Measurements from ENCODE around the gene MRPL46. TPM values are rescaled to one million over a fixed set of nuclear protein-coding genes. Genes with fewer than 3 reads are reported as not detected.
"Not testable (repeated sequence)": the region's sequence is repeated elsewhere in the genome, so short reads cannot be mapped to it uniquely, and the experiment has no call there.

Gene MRPL46
- polyA plus RNA-seq, 4 donors: 29.9 to 61.7 (median 45.0) TPM

DNA sequence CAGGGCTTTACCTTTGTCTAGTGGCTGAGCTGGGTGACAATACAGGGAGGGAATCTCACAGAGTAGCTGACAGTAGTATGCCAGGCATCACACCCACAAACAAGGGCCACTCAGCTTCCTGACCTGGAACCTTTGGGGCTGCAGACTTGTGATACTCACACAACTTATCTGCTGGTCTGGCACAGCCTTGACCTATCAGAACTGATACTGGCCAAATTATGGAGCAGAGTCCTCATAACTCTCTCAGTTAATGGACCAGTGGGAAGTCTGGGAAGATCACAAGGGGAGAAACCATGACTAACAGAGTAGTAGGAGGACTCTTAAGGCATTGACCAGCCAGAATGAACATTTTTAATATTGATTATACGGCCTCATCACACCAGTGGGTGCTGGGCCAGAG lies 19.4 kb downstream of the MRPL46 start:
- no peaks in the 10 kb centered on the region for H3K4me1 ChIP-seq (ENCODE audit: control insufficient read depth in 3 of 3, insufficient read depth in 2 of 3, low read depth in 1 of 3, low read length in 2 of 3)
- H3K36me3 ChIP-seq (ENCODE audit: control insufficient read depth in 3 of 3, insufficient read depth in 2 of 3, low read depth in 1 of 3, low read length in 3 of 3): no peaks in the 10 kb centered on the region
- FAIRE-seq: no peak
- no peak overlapping the region for H3K4me3 ChIP-seq (ENCODE audit: low read depth in 1 of 3, low read length in 3 of 3)
- no peak for DNase-seq
- H3K27ac ChIP-seq (ENCODE audit: low read depth in 1 of 3, low read length in 2 of 3): no peak overlapping the region
- peaks cover 0 to 4% (median 0%) of the 10 kb centered on the region in 3 donors for H3K27me3 ChIP-seq (ENCODE audit: control insufficient read depth in 3 of 3, insufficient read depth in 3 of 3, low read length in 3 of 3)
- 70 to 83% (median 71%) methylated on average over 1 of the region's 1 CpG for WGBS, 3 donors
- peaks cover 2 to 4% of the 10 kb centered on the region in 2 donors for H3K9me3 ChIP-seq (ENCODE audit: control insufficient read depth in 2 of 2, insufficient read depth in 1 of 2, low read depth in 1 of 2, low read length in 1 of 2)

DNA sequence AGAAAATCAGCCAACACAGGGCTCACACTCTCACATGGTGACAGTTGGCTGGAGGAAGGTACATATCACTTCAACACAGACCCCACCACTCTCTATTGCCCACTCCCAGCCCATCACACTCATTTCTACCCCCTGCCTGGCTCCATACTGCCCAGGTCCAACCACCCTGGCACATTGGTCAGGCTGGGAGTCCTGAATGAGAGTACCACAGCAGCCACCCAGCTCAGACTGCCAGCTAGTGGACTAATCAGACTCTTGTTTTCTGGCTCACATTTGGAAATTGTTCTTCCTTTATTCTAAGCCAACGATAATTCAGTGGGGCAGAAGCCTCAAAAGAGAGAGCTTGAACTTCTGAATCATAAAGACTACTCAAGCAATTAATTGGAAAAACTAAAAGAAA lies 20.0 kb downstream of the MRPL46 start:
- WGBS, 3 donors: 40 to 63% (median 63%) methylated on average over 1 of the region's 1 CpG
- Histone ChIP-seq H3K4me1 (ENCODE audit: control insufficient read depth in 3 of 3, insufficient read depth in 2 of 3, low read depth in 1 of 3, low read length in 2 of 3) (no peaks in the 10 kb centered on the region), H3K27ac (ENCODE audit: low read depth in 1 of 3, low read length in 2 of 3) (no peak overlapping the region), H3K27me3 (ENCODE audit: control insufficient read depth in 3 of 3, insufficient read depth in 3 of 3, low read length in 3 of 3) (peaks cover 0 to 4% (median 0%) of the 10 kb centered on the region in 3 donors), H3K9me3 (ENCODE audit: control insufficient read depth in 2 of 2, insufficient read depth in 1 of 2, low read depth in 1 of 2, low read length in 1 of 2) (peaks cover 2 to 4% of the 10 kb centered on the region in 2 donors), H3K36me3 (ENCODE audit: control insufficient read depth in 3 of 3, insufficient read depth in 2 of 3, low read depth in 1 of 3, low read length in 3 of 3) (no peaks in the 10 kb centered on the region), H3K4me3 (ENCODE audit: low read depth in 1 of 3, low read length in 3 of 3) (no peak overlapping the region)
- DNase-seq (no peak), FAIRE-seq (no peak)

DNA sequence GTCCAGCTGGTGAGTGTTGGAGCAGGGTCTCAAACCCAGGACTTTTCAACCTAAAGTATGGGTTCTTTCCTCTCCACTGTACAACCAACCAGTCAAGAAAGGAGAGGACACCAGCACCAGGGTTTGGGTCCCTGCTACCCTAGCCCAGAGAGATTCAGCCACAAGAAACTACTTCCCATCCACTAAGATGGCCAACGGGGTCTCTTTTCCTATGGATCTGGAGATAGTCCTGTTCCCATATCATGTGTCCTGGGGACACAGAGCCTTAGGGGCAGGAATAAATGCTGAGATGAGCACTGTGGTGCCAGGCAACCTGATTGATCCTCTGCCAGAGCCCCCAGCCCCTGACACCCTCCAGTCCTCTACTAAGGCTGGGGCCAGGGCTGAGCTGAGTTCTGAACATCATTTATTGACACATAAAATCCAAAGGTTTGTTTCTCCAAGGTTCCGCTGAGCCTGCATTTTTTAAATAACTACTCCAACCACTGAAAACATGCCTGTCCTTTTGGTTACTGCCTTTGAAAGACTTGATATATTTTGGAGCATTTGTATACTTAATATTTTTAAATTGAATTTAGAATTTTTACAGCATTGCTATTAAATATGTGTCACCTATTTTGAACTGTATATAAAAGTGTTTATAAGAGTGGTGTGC lies 26.0 kb downstream of the MRPL46 start:
- Histone ChIP-seq H3K27me3 (ENCODE audit: control insufficient read depth in 3 of 3, insufficient read depth in 3 of 3, low read length in 3 of 3) (peaks cover 0 to 9% (median 0%) of the 10 kb centered on the region in 3 donors), H3K9me3 (ENCODE audit: control insufficient read depth in 2 of 2, insufficient read depth in 1 of 2, low read depth in 1 of 2, low read length in 1 of 2) (peaks cover 2 to 4% of the 10 kb centered on the region in 2 donors), H3K4me3 (ENCODE audit: low read depth in 1 of 3, low read length in 3 of 3) (no peak overlapping the region), H3K36me3 (ENCODE audit: control insufficient read depth in 3 of 3, insufficient read depth in 2 of 3, low read depth in 1 of 3, low read length in 3 of 3) (no peaks in the 10 kb centered on the region), H3K4me1 (ENCODE audit: control insufficient read depth in 3 of 3, insufficient read depth in 2 of 3, low read depth in 1 of 3, low read length in 2 of 3) (no peaks in the 10 kb centered on the region), H3K27ac (ENCODE audit: low read depth in 1 of 3, low read length in 2 of 3) (no peak overlapping the region)
- DNase-seq: no peak
- no peak for FAIRE-seq
- WGBS, 3 donors: 72 to 80% (median 72%) methylated on average over 2 of the region's 2 CpGs

DNA sequence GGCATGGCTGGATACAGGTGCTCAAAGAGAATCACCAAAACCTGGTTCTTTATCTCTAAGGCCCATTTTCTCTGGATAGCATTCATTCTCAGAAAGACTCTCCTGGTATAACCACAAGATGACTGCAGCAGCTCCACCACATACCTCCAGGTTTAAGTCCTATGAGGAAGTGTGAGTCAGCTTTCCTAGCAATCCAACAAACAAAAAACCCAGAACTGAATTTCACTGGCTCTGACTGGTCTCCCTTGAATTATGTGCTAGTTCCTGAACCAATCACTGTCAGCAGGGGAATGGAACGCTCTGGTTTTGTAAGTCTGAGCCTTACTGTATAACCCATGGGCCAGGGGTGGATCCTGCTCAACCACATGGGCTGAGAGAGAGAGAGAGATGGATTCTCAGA lies 27.2 kb downstream of the MRPL46 start:
- DNase-seq: no peak
- no peaks in the 10 kb centered on the region for H3K4me1 ChIP-seq (ENCODE audit: control insufficient read depth in 3 of 3, insufficient read depth in 2 of 3, low read depth in 1 of 3, low read length in 2 of 3)
- FAIRE-seq: no peak
- peaks cover 2 to 4% of the 10 kb centered on the region in 2 donors for H3K9me3 ChIP-seq (ENCODE audit: control insufficient read depth in 2 of 2, insufficient read depth in 1 of 2, low read depth in 1 of 2, low read length in 1 of 2)
- H3K27me3 ChIP-seq (ENCODE audit: control insufficient read depth in 3 of 3, insufficient read depth in 3 of 3, low read length in 3 of 3): peaks cover 0 to 9% (median 0%) of the 10 kb centered on the region in 3 donors
- H3K27ac ChIP-seq (ENCODE audit: low read depth in 1 of 3, low read length in 2 of 3): no peak overlapping the region
- H3K4me3 ChIP-seq (ENCODE audit: low read depth in 1 of 3, low read length in 3 of 3): no peak overlapping the region
- WGBS, 3 donors: 63 to 89% (median 75%) methylated on average over 1 of the region's 1 CpG
- no peaks in the 10 kb centered on the region for H3K36me3 ChIP-seq (ENCODE audit: control insufficient read depth in 3 of 3, insufficient read depth in 2 of 3, low read depth in 1 of 3, low read length in 3 of 3)

DNA sequence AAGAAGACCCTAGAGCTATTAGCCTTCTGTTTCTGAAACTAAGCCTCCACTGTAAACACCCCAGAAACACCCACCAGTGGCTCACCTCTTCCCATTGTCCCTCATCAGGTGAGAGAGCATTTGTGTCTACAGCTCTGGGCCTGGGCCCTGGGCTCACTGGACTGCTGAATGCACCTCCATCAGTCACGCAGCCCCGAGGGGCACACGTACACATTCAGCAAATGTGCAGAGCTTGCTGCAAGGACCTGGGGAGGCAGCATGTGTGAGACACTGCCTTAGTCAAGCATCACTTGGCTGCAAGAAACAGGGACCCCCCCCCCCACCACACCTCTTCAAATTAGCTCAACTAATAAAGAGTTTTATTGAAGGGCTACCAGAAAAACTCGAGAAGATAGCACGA lies 29.0 kb downstream of the MRPL46 start:
- Histone ChIP-seq H3K36me3 (ENCODE audit: control insufficient read depth in 3 of 3, insufficient read depth in 2 of 3, low read depth in 1 of 3, low read length in 3 of 3) (no peaks in the 10 kb centered on the region), H3K4me3 (ENCODE audit: low read depth in 1 of 3, low read length in 3 of 3) (no peak overlapping the region), H3K9me3 (ENCODE audit: control insufficient read depth in 2 of 2, insufficient read depth in 1 of 2, low read depth in 1 of 2, low read length in 1 of 2) (no peaks in the 10 kb centered on the region), H3K27me3 (ENCODE audit: control insufficient read depth in 3 of 3, insufficient read depth in 3 of 3, low read length in 3 of 3) (peaks cover 0 to 5% (median 0%) of the 10 kb centered on the region in 3 donors), H3K27ac (ENCODE audit: low read depth in 1 of 3, low read length in 2 of 3) (no peak overlapping the region), H3K4me1 (ENCODE audit: control insufficient read depth in 3 of 3, insufficient read depth in 2 of 3, low read depth in 1 of 3, low read length in 2 of 3) (no peaks in the 10 kb centered on the region)
- WGBS, 3 donors: 61 to 72% (median 63%) methylated on average over 5 of the region's 5 CpGs
- FAIRE-seq (no peak), DNase-seq (no peak)

DNA sequence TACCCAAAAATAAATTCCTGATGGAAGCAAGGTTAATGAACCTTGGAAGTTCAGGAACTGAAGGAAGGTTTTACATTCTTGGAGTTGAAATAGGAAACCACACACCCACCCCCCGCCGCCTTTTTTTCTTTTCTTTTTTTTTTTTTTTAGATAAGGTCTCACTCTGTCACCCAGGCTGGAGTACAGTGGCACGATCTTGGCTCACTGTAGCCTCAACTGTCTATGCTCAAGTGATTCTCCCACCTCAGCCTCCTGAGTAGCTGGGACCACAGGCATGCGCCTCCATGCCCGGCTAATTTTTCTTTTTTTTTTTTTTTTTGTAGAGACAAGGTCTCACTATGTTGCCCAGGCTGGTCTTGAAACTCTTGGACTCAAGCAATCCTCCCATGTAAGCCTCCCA lies 33.1 kb downstream of the MRPL46 start:
- not testable (repeated sequence) for H3K9me3 ChIP-seq (ENCODE audit: control insufficient read depth in 2 of 2, insufficient read depth in 1 of 2, low read depth in 1 of 2, low read length in 1 of 2); H3K36me3 ChIP-seq (ENCODE audit: control insufficient read depth in 3 of 3, insufficient read depth in 2 of 3, low read depth in 1 of 3, low read length in 3 of 3); H3K27me3 ChIP-seq (ENCODE audit: control insufficient read depth in 3 of 3, insufficient read depth in 3 of 3, low read length in 3 of 3); DNase-seq; H3K4me3 ChIP-seq (ENCODE audit: low read depth in 1 of 3, low read length in 3 of 3); FAIRE-seq; H3K4me1 ChIP-seq (ENCODE audit: control insufficient read depth in 3 of 3, insufficient read depth in 2 of 3, low read depth in 1 of 3, low read length in 2 of 3); H3K27ac ChIP-seq (ENCODE audit: low read depth in 1 of 3, low read length in 2 of 3)
- 65 to 77% (median 73%) methylated on average over 5 of the region's 5 CpGs for WGBS, 3 donors

DNA sequence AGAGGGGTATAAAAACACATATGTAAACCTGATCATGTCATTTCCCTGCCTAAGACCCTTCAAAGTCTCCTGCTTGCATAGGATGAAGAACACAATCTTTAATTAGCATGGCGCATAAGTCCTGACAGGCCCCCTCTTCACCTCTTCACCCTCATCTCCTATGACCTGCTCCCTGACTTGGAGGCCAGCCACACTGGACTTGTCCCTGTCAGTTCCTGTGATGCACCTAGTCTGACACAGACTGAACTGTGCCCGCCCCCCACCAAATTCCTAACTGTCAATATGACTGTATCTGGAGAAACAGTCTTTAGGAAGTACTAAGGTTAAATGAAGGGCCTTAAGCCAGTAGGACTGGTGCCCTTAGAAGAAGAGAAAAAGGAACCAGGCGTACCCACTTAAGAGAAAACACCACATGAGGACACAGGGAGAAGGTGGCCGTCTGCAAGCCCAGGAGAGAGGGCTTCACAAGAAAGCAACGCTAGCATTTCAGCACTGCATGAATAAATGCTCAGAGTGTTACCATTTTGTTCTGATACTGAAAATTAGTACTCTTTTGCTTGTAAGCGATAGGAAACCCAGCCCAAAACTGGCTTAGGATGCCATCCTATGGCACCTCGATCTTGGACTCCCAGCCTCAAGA lies 34.0 kb downstream of the MRPL46 start:
- FAIRE-seq: no peak
- Histone ChIP-seq H3K27ac (ENCODE audit: low read depth in 1 of 3, low read length in 2 of 3) (no peak overlapping the region), H3K4me3 (ENCODE audit: low read depth in 1 of 3, low read length in 3 of 3) (no peak overlapping the region), H3K9me3 (ENCODE audit: control insufficient read depth in 2 of 2, insufficient read depth in 1 of 2, low read depth in 1 of 2, low read length in 1 of 2) (no peaks in the 10 kb centered on the region), H3K36me3 (ENCODE audit: control insufficient read depth in 3 of 3, insufficient read depth in 2 of 3, low read depth in 1 of 3, low read length in 3 of 3) (no peaks in the 10 kb centered on the region), H3K27me3 (ENCODE audit: control insufficient read depth in 3 of 3, insufficient read depth in 3 of 3, low read length in 3 of 3) (peaks cover 0 to 2% (median 0%) of the 10 kb centered on the region in 3 donors), H3K4me1 (ENCODE audit: control insufficient read depth in 3 of 3, insufficient read depth in 2 of 3, low read depth in 1 of 3, low read length in 2 of 3) (no peaks in the 10 kb centered on the region)
- 84 to 87% (median 87%) methylated on average over 7 of the region's 7 CpGs for WGBS, 3 donors
- DNase-seq: no peak

DNA sequence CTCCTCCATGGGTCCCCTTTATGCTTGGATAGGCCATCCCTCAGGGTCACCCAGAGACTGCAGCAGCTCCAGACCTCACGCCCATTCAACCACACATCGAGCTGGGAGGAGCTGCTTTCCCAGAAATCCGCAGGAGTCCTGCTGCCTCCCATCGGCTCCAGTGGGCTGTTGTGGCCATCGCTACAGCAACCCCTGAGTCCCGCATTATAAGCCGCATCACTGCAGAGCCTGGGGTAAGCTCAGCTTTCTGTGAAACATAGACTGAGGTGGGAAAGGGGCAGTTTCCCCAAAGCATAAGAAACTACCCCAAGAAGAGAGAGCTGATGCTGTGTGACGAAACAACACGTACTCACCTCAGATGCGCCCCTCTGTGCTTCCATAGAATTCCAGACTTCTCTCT lies 35.7 kb downstream of the MRPL46 start:
- no peaks in the 10 kb centered on the region for H3K4me1 ChIP-seq (ENCODE audit: control insufficient read depth in 3 of 3, insufficient read depth in 2 of 3, low read depth in 1 of 3, low read length in 2 of 3)
- no peak overlapping the region for H3K4me3 ChIP-seq (ENCODE audit: low read depth in 1 of 3, low read length in 3 of 3)
- no peaks in the 10 kb centered on the region for H3K36me3 ChIP-seq (ENCODE audit: control insufficient read depth in 3 of 3, insufficient read depth in 2 of 3, low read depth in 1 of 3, low read length in 3 of 3)
- DNase-seq: no peak
- no peak overlapping the region for H3K27ac ChIP-seq (ENCODE audit: low read depth in 1 of 3, low read length in 2 of 3)
- H3K27me3 ChIP-seq (ENCODE audit: control insufficient read depth in 3 of 3, insufficient read depth in 3 of 3, low read length in 3 of 3): no peaks in the 10 kb centered on the region
- no peaks in the 10 kb centered on the region for H3K9me3 ChIP-seq (ENCODE audit: control insufficient read depth in 2 of 2, insufficient read depth in 1 of 2, low read depth in 1 of 2, low read length in 1 of 2)
- WGBS, 3 donors: 82 to 84% (median 83%) methylated on average over 10 of the region's 10 CpGs
- no peak for FAIRE-seq

DNA sequence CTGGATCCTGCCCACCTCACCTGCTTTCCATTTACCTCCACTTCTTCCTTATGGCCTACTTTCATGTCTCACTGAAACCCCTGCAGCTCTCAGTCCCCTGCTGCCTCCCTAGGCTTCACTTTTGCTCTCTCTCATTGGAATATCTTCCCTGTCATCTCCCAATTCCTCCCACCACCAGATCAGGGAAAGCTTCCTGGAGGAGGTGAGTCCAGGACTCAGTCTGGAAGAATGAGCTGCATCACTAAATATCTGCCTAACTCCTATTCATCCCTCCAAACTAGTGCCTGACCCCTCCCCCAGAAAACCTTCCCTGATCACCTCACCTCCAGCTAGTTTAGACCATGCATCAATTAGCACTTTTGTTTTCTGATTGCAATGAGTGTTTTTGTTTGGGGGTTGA lies 37.1 kb downstream of the MRPL46 start:
- Histone ChIP-seq H3K4me3 (ENCODE audit: low read depth in 1 of 3, low read length in 3 of 3) (no peak overlapping the region), H3K4me1 (ENCODE audit: control insufficient read depth in 3 of 3, insufficient read depth in 2 of 3, low read depth in 1 of 3, low read length in 2 of 3) (no peaks in the 10 kb centered on the region), H3K9me3 (ENCODE audit: control insufficient read depth in 2 of 2, insufficient read depth in 1 of 2, low read depth in 1 of 2, low read length in 1 of 2) (no peaks in the 10 kb centered on the region), H3K27me3 (ENCODE audit: control insufficient read depth in 3 of 3, insufficient read depth in 3 of 3, low read length in 3 of 3) (no peaks in the 10 kb centered on the region), H3K27ac (ENCODE audit: low read depth in 1 of 3, low read length in 2 of 3) (no peak overlapping the region), H3K36me3 (ENCODE audit: control insufficient read depth in 3 of 3, insufficient read depth in 2 of 3, low read depth in 1 of 3, low read length in 3 of 3) (no peaks in the 10 kb centered on the region)
- DNase-seq (no peak), FAIRE-seq (no peak)

Data from small intestine (tissue), 7 donors.